H1 (cell line): Measurements from ENCODE around the gene WNT11. TPM values are rescaled to one million over a fixed set of nuclear protein-coding genes. Genes with fewer than 3 reads are reported as not detected.

Source experiments
- CTCF ChIA-PET: fragments of 300-600 bp; sonication (Branson Sonifier 250); formaldehyde crosslinking; loops from one replicate; lab custom pipeline; 2021; ENCODE audit not compliant: partially characterized antibody; lab: Charles Lee
- POLR2A ChIA-PET: fragments of 300-600 bp; sonication (Branson Sonifier 250); formaldehyde crosslinking; loops from one replicate; lab custom pipeline; 2021; ENCODE audit warnings: inconsistent platforms; ENCODE audit not compliant: partially characterized antibody; lab: Charles Lee
- DNase-seq, 2 experiments: peaks; one replicate each; pipeline versions ENCODE4 v3.0.0 to v3.0.0-alpha.2; 2010 to 2022; ENCODE audit warnings: low spot score in 2 of 2, low read depth in 1 of 2, mixed read lengths in 1 of 2
- FAIRE-seq: peaks from 2 replicates; lab custom pipeline; 2011; peaks lifted over from hg19 to GRCh38; lab: Jason Lieb, UNC
- H2AFZ ChIP-seq: 2 replicates; pipeline ENCODE4 v1.8.1; 2012; ENCODE audit warnings: low read length, inconsistent platforms
- H2AK5ac ChIP-seq: 2 replicates; pipeline ENCODE4 v1.6.1; 2013; ENCODE audit warnings: low read depth, low read length
- H2BK120ac ChIP-seq: replicated peaks from 2 replicates; pipeline ENCODE3; 2013; ENCODE audit warnings: low read depth, low read length, inconsistent platforms
- H2BK12ac ChIP-seq: 2 replicates; pipeline ENCODE4 v1.6.1; 2013; ENCODE audit warnings: low read depth, low read length
- H2BK15ac ChIP-seq: 2 replicates; pipeline ENCODE4 v1.6.1; 2013; ENCODE audit warnings: low read length
- H2BK20ac ChIP-seq: 2 replicates; pipeline ENCODE4 v1.6.1; 2013; ENCODE audit warnings: low read length
- H2BK5ac ChIP-seq: 2 replicates; pipeline ENCODE4 v1.6.1; 2013; ENCODE audit warnings: low read depth, low read length
- H3K14ac ChIP-seq: 2 replicates; pipeline ENCODE4 v1.6.1; 2013; ENCODE audit warnings: inconsistent platforms; ENCODE audit not compliant: insufficient read length
- H3K18ac ChIP-seq: 2 replicates; pipeline ENCODE4 v1.6.1; 2013; ENCODE audit warnings: low read length; ENCODE audit errors: extremely low read depth
- H3K23ac ChIP-seq: 2 replicates; pipeline ENCODE4 v1.6.1; 2013; ENCODE audit warnings: inconsistent platforms; ENCODE audit not compliant: insufficient read length
- H3K23me2 ChIP-seq: 2 replicates; pipeline ENCODE4 v1.6.1; 2013; ENCODE audit warnings: low read depth, low read length
- H3K27ac ChIP-seq: 2 replicates; pipeline ENCODE4 v1.6.1; 2011; ENCODE audit warnings: low read depth, low read length, inconsistent platforms
- H3K27me3 ChIP-seq, 4 experiments: replicated peaks in 1 of 4; 1 replicate in 1 of 4; 2 replicates in 3 of 4; pipeline versions ENCODE4 v1.6.1 to v1.8.1; 2011 to 2013; ENCODE audit warnings: low read length in 3 of 4, mild to moderate bottlenecking in 3 of 4, inconsistent platforms in 2 of 4, mixed read lengths in 2 of 4, moderate library complexity in 1 of 4; ENCODE audit not compliant: control insufficient read depth in 3 of 4, insufficient read depth in 3 of 4; ENCODE audit errors: extremely low read depth in 1 of 4
- H3K36me3 ChIP-seq, 4 experiments: 2 replicates each; pipeline versions ENCODE4 v1.6.1 to v1.8.1; 2011 to 2013; ENCODE audit warnings: mild to moderate bottlenecking in 4 of 4, low read length in 3 of 4, moderate library complexity in 2 of 4, control low read depth in 1 of 4, inconsistent platforms in 1 of 4; ENCODE audit not compliant: insufficient read depth in 4 of 4, control insufficient read depth in 2 of 4
- H3K4ac ChIP-seq: replicated peaks from 2 replicates; pipeline ENCODE3; 2013; ENCODE audit warnings: low read length, low read depth, mixed read lengths, inconsistent platforms; ENCODE audit not compliant: insufficient read length
- H3K4me1 ChIP-seq, 4 experiments: replicated peaks in 1 of 4; 1 replicate in 1 of 4; 2 replicates in 3 of 4; pipeline versions ENCODE4 v1.6.1 to v1.8.1; 2011 to 2013; ENCODE audit warnings: low read length in 3 of 4, inconsistent platforms in 2 of 4, mixed read lengths in 1 of 4; ENCODE audit not compliant: insufficient read depth in 4 of 4, control insufficient read depth in 3 of 4
- H3K4me2 ChIP-seq, 2 experiments: 2 replicates each; pipeline versions ENCODE4 v1.6.1 to v1.8.1; 2011 to 2013; ENCODE audit warnings: low read depth in 2 of 2, low read length in 2 of 2, control low read depth in 1 of 2, inconsistent platforms in 1 of 2, mild to moderate bottlenecking in 1 of 2; ENCODE audit not compliant: insufficient read depth in 1 of 2
- H3K4me3 ChIP-seq, 4 experiments: fragments of 200-600, 300-600 bp in 1 of 4; sonication (generic), shearing (Covaris generic), sonication (Bioruptor Twin) in 1 of 4; 2 replicates each; pipeline versions ENCODE4 v1.5.1 to v1.8.1; 2011 to 2016; ENCODE audit warnings: low read length in 4 of 4, low read depth in 3 of 4, control low read depth in 2 of 4, inconsistent platforms in 2 of 4, mild to moderate bottlenecking in 2 of 4, mixed read lengths in 1 of 4, moderate library complexity in 1 of 4; ENCODE audit not compliant: insufficient read depth in 2 of 4; ENCODE audit errors: extremely low read depth in 1 of 4
- H3K56ac ChIP-seq: replicated peaks from 2 replicates; pipeline ENCODE3; 2013; ENCODE audit warnings: low read depth, mild to moderate bottlenecking, mixed read lengths, low read length, inconsistent platforms; ENCODE audit not compliant: insufficient read length
- H3K79me1 ChIP-seq: 2 replicates; pipeline ENCODE4 v1.6.1; 2013; ENCODE audit warnings: low read depth, low read length, control low read depth
- H3K79me2 ChIP-seq, 2 experiments: 2 replicates each; pipeline versions ENCODE4 v1.6.1 to v1.8.1; 2012 to 2013; ENCODE audit warnings: low read length in 2 of 2, mild to moderate bottlenecking in 2 of 2, inconsistent platforms in 1 of 2; ENCODE audit not compliant: insufficient read depth in 2 of 2, control insufficient read depth in 1 of 2
- H3K9ac ChIP-seq, 4 experiments: replicated peaks in 1 of 4; 1 replicate in 1 of 4; 2 replicates in 3 of 4; pipeline versions ENCODE4 v1.6.1 to v1.8.1; 2011 to 2013; ENCODE audit warnings: low read depth in 3 of 4, low read length in 3 of 4, control low read depth in 2 of 4, mild to moderate bottlenecking in 2 of 4, moderate library complexity in 2 of 4, inconsistent platforms in 1 of 4; ENCODE audit errors: extremely low read depth in 1 of 4
- H3K9me3 ChIP-seq, 2 experiments: 2 replicates each; pipeline versions ENCODE4 v1.6.1 to v1.8.1; 2012 to 2013; ENCODE audit warnings: mild to moderate bottlenecking in 2 of 2, moderate library complexity in 2 of 2, control low read depth in 1 of 2, inconsistent platforms in 1 of 2, low read depth in 1 of 2, low read length in 1 of 2, mixed read lengths in 1 of 2; ENCODE audit not compliant: insufficient read depth in 2 of 2
- H4K20me1 ChIP-seq, 2 experiments: replicated peaks in 1 of 2; 2 replicates each; pipeline versions ENCODE3 to v1.8.1; 2011 to 2013; ENCODE audit warnings: inconsistent platforms in 2 of 2, low read length in 2 of 2, mild to moderate bottlenecking in 1 of 2; ENCODE audit not compliant: insufficient read depth in 2 of 2, control insufficient read depth in 1 of 2
- H4K5ac ChIP-seq: 2 replicates; pipeline ENCODE4 v1.6.1; 2013; ENCODE audit warnings: low read length, low read depth, mixed read lengths, inconsistent platforms; ENCODE audit not compliant: insufficient read length
- H4K8ac ChIP-seq: 2 replicates; pipeline ENCODE4 v1.8.0; 2013; ENCODE audit warnings: mild to moderate bottlenecking, moderate library complexity, low read length, inconsistent platforms; ENCODE audit not compliant: insufficient read depth; ENCODE audit errors: extremely low read depth
- H4K91ac ChIP-seq: replicated peaks from 2 replicates; pipeline ENCODE3; 2013; ENCODE audit warnings: low read length, mixed read lengths, inconsistent platforms; ENCODE audit not compliant: insufficient read length
- ATF3 ChIP-seq: IDR thresholded peaks from 2 replicates; pipeline ENCODE4 v1.6.1; 2011; ENCODE audit warnings: low read depth, mild to moderate bottlenecking, low read length; ENCODE audit not compliant: insufficient read depth
- BCL11A ChIP-seq, 2 experiments: IDR thresholded peaks; one replicate each; pipeline ENCODE4 v1.6.1; 2011; ENCODE audit warnings: low read depth in 2 of 2, low read length in 2 of 2, mild to moderate bottlenecking in 2 of 2
- CBX5 ChIP-seq: fragments of 300-800, 300-1000 bp; sonication (generic); IDR thresholded peaks from 2 replicates; pipeline ENCODE4 v1.7.1; 2016; ENCODE audit warnings: antibody characterized with exemption, low read length, low read depth
- CTBP2 ChIP-seq: IDR thresholded peaks from 2 replicates; pipeline ENCODE4 v1.7.0; 2011; ENCODE audit warnings: borderline replicate concordance, mild to moderate bottlenecking, moderate library complexity, mixed read lengths, low read length; ENCODE audit not compliant: insufficient read depth, insufficient read length
- MAFK ChIP-seq: IDR thresholded peaks from 2 replicates; pipeline ENCODE4 v1.6.1; 2012; ENCODE audit warnings: low read depth, mild to moderate bottlenecking, improper control_type of control experiment, low read length
- POLR2AphosphoS5 ChIP-seq: IDR thresholded peaks from 2 replicates; pipeline ENCODE4 v1.6.1; 2011; ENCODE audit warnings: low read depth, low read length
- RXRA ChIP-seq: IDR thresholded peaks from 2 replicates; pipeline ENCODE4 v1.6.1; 2011; ENCODE audit warnings: low read depth, mild to moderate bottlenecking, low read length, moderate library complexity; ENCODE audit not compliant: insufficient read depth
- SP4 ChIP-seq: IDR thresholded peaks from 2 replicates; pipeline ENCODE4 v1.6.1; 2012; ENCODE audit warnings: low read length, inconsistent platforms
- USF2 ChIP-seq: IDR thresholded peaks from 2 replicates; pipeline ENCODE4 v1.6.1; 2011; ENCODE audit warnings: low read length, improper control_type of control experiment
- WGBS, 2 experiments: shearing (Covaris generic) in 1 of 2; methylation state at CpG; one replicate each; pipeline versions ENCODE4 v1.1.6 to v1.1.7; 2013 to 2015; ENCODE audit warnings: low lambda C conversion rate in 2 of 2, mixed read lengths in 2 of 2, inconsistent platforms in 1 of 2, low coverage in 1 of 2, missing lambda C conversion rate in 1 of 2; ENCODE audit not compliant: insufficient replicate concordance in 2 of 2, insufficient coverage in 1 of 2, insufficient read length in 1 of 2; ENCODE audit errors: extremely low coverage in 1 of 2, missing lambda C conversion rate in 1 of 2; 5-methylcytosine and 5-hydroxymethylcytosine counted together
- polyA plus RNA-seq, 7 experiments: library from polyadenylated mRNA; depleted of rRNA in 3 of 7; stranded (reverse) in 5 of 7; unstranded in 2 of 7; fragments of >200 nt in 5 of 7; fragments of 200-250 nt in 2 of 7; gene quantifications; 1 replicate in 5 of 7; 2 replicates in 1 of 7; 4 replicates in 1 of 7; pipeline versions ENCODE4 v1.2.1 to v1.2.3, GENCODE V29; 2011 to 2013; ENCODE audit warnings: missing spikeins in 2 of 7, mixed read lengths in 2 of 7
- total RNA-seq: library from RNA; stranded (reverse); fragmentation: NEBNext Ultra II Directional; extraction: Animal tissue kit (Norgen Biotek cat#: 25700); gene quantifications from 2 replicates; pipeline ENCODE4 v1.2.1, GENCODE V29; 2021

Gene WNT11
- total and polyA plus RNA-seq, 2 of the 8 experiments (the other 6 are each of a cell fraction or from before 2014, with no cell fraction given), result 0.11 to 0.45 TPM

GRCh38 chr11:76197941-76198640, 8.2 kb downstream of the WNT11 start:
- CTCF ChIA-PET, result interaction anchor here (1.0 to 3.4 kb wide), 3 partner anchors 10 to 302 kb away, joined by 3 to 15 read pairs (median 4); no protein-coding TSS in a partner anchor
- WGBS, 2 experiments, result 80% methylated on average over 6 of the region's 6 CpGs; no CpG with 5 or more reads in 1 of the 2 experiments
- POLR2A ChIA-PET, result no interaction called here

More at GRCh38 chr11:76197941-76198640, 8.2 kb downstream of the WNT11 start:
- Histone ChIP-seq H2BK15ac (no peak overlapping the region), H3K4ac (no peak overlapping the region), H3K56ac (no peak overlapping the region), H3K79me1 (no peaks in the 10 kb centered on the region), H3K9ac (no peak overlapping the region), H3K9me3 (no peaks in the 10 kb centered on the region), H4K5ac (no peak overlapping the region), H2BK120ac (no peak overlapping the region), H4K20me1 (peaks cover 0 to 4% of the 10 kb centered on the region in 2 experiments), H4K91ac (no peak overlapping the region), H2AFZ (no peak overlapping the region), H3K18ac (no peak overlapping the region), H3K23ac (no peak overlapping the region), H3K4me3 (no peak overlapping the region), H3K27me3 (no peaks in the 10 kb centered on the region; a peak in 2 of 7 replicates), H3K36me3 (no peaks in the 10 kb centered on the region), H3K23me2 (no peaks in the 10 kb centered on the region), H3K79me2 (no peaks in the 10 kb centered on the region), H2BK12ac (no peak overlapping the region), H2BK20ac (no peak overlapping the region), H4K8ac (no peak overlapping the region), H2BK5ac (no peak overlapping the region), H3K27ac (no peak overlapping the region; the same call in 1 of the 2 replicates), H3K14ac (no peak overlapping the region), H3K4me2 (no peak overlapping the region), H3K4me1 (0 out of 7 replicates have a peak, but pooled peaks cover 0 to 2% (median 0%) of the 10 kb centered on the region in 4 experiments), H2AK5ac (no peak overlapping the region)
- DNase-seq (no peak), FAIRE-seq (no peak)
- TF ChIP-seq RXRA, result no peak
- TF ChIP-seq MAFK, result no peak
- no peak for TF ChIP-seq SP4
- TF ChIP-seq ATF3, result no peak
- no peak for TF ChIP-seq CTBP2
- TF ChIP-seq BCL11A (IDR thresholded peaks at IDR 0.05; ENCODE audit: low read depth in 2 of 2, low read length in 2 of 2), result no peak
- no peak for TF ChIP-seq CBX5
- no peak for TF ChIP-seq USF2
- no peak for TF ChIP-seq POLR2AphosphoS5
